ENCODE data around the gene RCE1. TPM values are rescaled to one million over a fixed set of nuclear protein-coding genes. Genes with fewer than 3 reads are reported as not detected.
A peak's percentile ranks its signal among the peaks of the same experiment; 100 is the strongest.

Gene RCE1
- total RNA-seq, 1 donor = 18.1 TPM

DNA sequence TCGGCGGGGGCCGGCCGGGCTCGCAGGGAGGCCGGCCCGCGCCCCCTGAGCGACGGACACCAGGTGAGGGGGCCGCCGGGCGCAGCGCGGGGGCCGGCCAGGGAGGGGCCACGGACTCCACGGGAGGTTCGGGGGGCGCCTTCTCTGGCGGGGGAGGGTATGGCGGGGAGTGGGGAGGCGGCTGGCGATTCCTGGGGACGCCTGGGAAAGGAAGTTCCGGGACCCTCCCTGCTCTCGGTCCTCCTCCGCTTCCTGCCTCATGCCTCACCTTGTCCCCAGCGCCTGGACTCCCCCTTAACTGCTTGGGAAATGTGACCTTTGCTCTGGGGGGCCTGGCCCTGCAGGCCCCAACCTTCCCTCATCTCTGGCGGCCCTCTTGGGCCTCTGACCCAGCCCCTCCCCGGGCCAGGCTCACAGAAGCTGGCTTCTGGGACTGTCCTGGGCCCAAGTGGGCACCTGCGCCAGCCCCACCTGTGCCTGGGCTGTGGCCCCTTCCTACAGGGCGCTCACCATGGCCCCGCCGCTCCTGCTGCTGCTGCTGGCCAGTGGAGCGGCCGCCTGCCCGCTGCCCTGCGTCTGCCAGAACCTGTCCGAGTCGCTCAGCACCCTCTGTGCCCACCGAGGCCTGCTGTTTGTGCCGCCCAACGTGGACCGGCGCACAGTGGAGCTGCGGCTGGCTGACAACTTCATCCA, 14.1 kb downstream of the RCE1 start:
- H3K79me2 ChIP-seq (ENCODE audit: insufficient read depth, low read length) = peaks cover 5% of the 10 kb centered on the region
- TF ChIP-seq, protein P1, sequence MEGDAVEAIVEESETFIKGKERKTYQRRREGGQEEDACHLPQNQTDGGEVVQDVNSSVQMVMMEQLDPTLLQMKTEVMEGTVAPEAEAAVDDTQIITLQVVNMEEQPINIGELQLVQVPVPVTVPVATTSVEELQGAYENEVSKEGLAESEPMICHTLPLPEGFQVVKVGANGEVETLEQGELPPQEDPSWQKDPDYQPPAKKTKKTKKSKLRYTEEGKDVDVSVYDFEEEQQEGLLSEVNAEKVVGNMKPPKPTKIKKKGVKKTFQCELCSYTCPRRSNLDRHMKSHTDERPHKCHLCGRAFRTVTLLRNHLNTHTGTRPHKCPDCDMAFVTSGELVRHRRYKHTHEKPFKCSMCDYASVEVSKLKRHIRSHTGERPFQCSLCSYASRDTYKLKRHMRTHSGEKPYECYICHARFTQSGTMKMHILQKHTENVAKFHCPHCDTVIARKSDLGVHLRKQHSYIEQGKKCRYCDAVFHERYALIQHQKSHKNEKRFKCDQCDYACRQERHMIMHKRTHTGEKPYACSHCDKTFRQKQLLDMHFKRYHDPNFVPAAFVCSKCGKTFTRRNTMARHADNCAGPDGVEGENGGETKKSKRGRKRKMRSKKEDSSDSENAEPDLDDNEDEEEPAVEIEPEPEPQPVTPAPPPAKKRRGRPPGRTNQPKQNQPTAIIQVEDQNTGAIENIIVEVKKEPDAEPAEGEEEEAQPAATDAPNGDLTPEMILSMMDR (IDR thresholded peaks at IDR 0.05; ENCODE audit: extremely low read depth, low read depth, low read length) = no peak
- H3K27me3 ChIP-seq (ENCODE audit: insufficient read depth, low read length) = no peaks in the 10 kb centered on the region
- H3K27ac ChIP-seq (ENCODE audit: low read depth, low read length) = no peak overlapping the region
- H2AFZ ChIP-seq (ENCODE audit: low read length) = no peak overlapping the region
- H3K4me1 ChIP-seq (ENCODE audit: insufficient read depth, low read length) = peaks cover 6% of the 10 kb centered on the region
- peak; percentile 96 for DNase-seq (ENCODE audit: insufficient read length, low spot score, missing footprints)
- no peaks in the 10 kb centered on the region for H3K36me3 ChIP-seq (ENCODE audit: insufficient read depth, low read length)
- no peaks in the 10 kb centered on the region for H4K20me1 ChIP-seq (ENCODE audit: insufficient read depth, low read length)
- H3K4me2 ChIP-seq (ENCODE audit: insufficient read depth, low read length) = peak overlapping the region; percentile 71
- H3K9me3 ChIP-seq (ENCODE audit: low read depth, low read length) = no peaks in the 10 kb centered on the region
- H3K4me3 ChIP-seq (ENCODE audit: insufficient read depth, low read length) = peak overlapping the region; percentile 85

DNA sequence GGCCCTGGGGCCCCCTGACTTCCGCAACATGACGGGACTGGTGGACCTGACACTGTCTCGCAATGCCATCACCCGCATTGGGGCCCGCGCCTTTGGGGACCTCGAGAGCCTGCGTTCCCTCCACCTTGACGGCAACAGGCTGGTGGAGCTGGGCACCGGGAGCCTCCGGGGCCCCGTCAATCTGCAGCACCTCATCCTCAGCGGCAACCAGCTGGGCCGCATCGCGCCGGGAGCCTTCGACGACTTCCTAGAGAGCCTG, 14.6 kb downstream of the RCE1 start:
- peaks cover 5% of the 10 kb centered on the region for H3K79me2 ChIP-seq (ENCODE audit: insufficient read depth, low read length)
- no peaks in the 10 kb centered on the region for H4K20me1 ChIP-seq (ENCODE audit: insufficient read depth, low read length)
- peak overlapping the region; percentile 85 for H3K4me3 ChIP-seq (ENCODE audit: insufficient read depth, low read length)
- H3K27me3 ChIP-seq (ENCODE audit: insufficient read depth, low read length) = no peaks in the 10 kb centered on the region
- H2AFZ ChIP-seq (ENCODE audit: low read length) = no peak overlapping the region
- no peaks in the 10 kb centered on the region for H3K9me3 ChIP-seq (ENCODE audit: low read depth, low read length)
- DNase-seq (ENCODE audit: insufficient read length, low spot score, missing footprints) = peak; percentile 85
- TF ChIP-seq, protein P1 (IDR thresholded peaks at IDR 0.05; ENCODE audit: extremely low read depth, low read depth, low read length) = no peak
- H3K27ac ChIP-seq (ENCODE audit: low read depth, low read length) = no peak overlapping the region
- H3K4me2 ChIP-seq (ENCODE audit: insufficient read depth, low read length) = no peak overlapping the region
- H3K4me1 ChIP-seq (ENCODE audit: insufficient read depth, low read length) = peaks cover 6% of the 10 kb centered on the region
- no peaks in the 10 kb centered on the region for H3K36me3 ChIP-seq (ENCODE audit: insufficient read depth, low read length)

DNA sequence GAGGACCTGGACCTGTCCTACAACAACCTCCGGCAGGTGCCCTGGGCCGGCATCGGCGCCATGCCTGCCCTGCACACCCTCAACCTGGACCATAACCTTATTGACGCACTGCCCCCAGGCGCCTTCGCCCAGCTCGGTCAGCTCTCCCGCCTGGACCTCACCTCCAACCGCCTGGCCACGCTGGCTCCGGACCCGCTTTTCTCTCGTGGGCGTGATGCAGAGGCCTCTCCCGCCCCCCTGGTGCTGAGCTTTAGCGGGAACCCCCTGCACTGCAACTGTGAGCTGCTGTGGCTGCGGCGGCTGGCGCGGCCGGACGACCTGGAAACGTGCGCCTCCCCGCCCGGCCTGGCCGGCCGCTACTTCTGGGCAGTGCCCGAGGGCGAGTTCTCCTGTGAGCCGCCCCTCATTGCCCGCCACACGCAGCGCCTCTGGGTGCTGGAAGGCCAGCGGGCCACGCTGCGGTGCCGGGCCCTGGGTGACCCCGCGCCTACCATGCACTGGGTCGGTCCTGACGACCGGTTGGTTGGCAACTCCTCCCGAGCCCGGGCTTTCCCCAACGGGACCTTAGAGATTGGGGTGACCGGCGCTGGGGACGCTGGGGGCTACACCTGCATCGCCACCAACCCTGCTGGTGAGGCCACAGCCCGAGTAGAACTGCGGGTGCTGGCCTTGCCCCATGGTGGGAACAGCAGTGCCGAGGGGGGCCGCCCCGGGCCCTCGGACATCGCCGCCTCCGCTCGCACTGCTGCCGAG, 15.1 kb downstream of the RCE1 start:
- H3K27me3 ChIP-seq (ENCODE audit: insufficient read depth, low read length) = no peaks in the 10 kb centered on the region
- no peaks in the 10 kb centered on the region for H4K20me1 ChIP-seq (ENCODE audit: insufficient read depth, low read length)
- H3K36me3 ChIP-seq (ENCODE audit: insufficient read depth, low read length) = no peaks in the 10 kb centered on the region
- no peak overlapping the region for H3K4me3 ChIP-seq (ENCODE audit: insufficient read depth, low read length)
- peaks cover 6% of the 10 kb centered on the region for H3K4me1 ChIP-seq (ENCODE audit: insufficient read depth, low read length)
- no peak overlapping the region for H3K4me2 ChIP-seq (ENCODE audit: insufficient read depth, low read length)
- TF ChIP-seq, protein P1 (IDR thresholded peaks at IDR 0.05; ENCODE audit: extremely low read depth, low read depth, low read length) = no peak
- H3K79me2 ChIP-seq (ENCODE audit: insufficient read depth, low read length) = peaks cover 5% of the 10 kb centered on the region
- DNase-seq (ENCODE audit: insufficient read length, low spot score, missing footprints) = peak; percentile 83
- H3K27ac ChIP-seq (ENCODE audit: low read depth, low read length) = no peak overlapping the region
- no peaks in the 10 kb centered on the region for H3K9me3 ChIP-seq (ENCODE audit: low read depth, low read length)
- no peak overlapping the region for H2AFZ ChIP-seq (ENCODE audit: low read length)

DNA sequence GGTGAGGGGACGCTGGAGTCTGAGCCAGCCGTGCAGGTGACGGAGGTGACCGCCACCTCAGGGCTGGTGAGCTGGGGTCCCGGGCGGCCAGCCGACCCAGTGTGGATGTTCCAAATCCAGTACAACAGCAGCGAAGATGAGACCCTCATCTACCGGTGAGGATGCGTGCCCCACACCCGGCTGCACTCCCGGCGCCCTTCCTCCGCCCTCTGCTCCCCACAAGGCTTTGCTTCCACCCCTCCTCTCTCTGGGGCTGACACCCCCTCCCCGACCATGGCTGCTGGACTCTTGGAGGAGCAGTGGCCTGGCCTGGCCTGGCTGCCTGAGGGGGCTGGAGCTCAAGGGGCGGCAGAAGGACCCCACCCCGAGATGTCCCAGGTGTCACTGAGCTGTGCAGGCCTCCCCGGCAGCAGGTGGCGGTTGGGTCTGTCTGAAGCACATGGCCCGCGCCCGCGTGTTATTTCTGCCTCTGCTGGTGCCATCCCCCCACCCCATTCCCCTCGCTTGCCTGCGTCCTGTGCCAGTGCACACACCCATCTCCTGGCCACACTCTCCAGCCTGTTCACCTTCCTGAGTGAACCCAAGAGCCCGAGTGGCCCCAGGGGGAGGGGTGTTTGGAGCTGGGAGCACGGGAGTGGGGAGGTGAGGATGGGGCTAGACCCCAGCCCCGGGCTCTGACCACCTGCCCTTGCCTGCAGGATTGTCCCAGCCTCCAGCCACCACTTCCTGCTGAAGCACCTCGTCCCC, 15.9 kb downstream of the RCE1 start:
- no peak overlapping the region for H2AFZ ChIP-seq (ENCODE audit: low read length)
- TF ChIP-seq, protein P1 (IDR thresholded peaks at IDR 0.05; ENCODE audit: extremely low read depth, low read depth, low read length) = no peak
- H3K4me3 ChIP-seq (ENCODE audit: insufficient read depth, low read length) = no peak overlapping the region

More for the DNA sequence above, 15.9 kb downstream of the RCE1 start:
- no peaks in the 10 kb centered on the region for H4K20me1 ChIP-seq (ENCODE audit: insufficient read depth, low read length)
- DNase-seq (ENCODE audit: insufficient read length, low spot score, missing footprints) = peak; percentile 88
- H3K9me3 ChIP-seq (ENCODE audit: low read depth, low read length) = no peaks in the 10 kb centered on the region
- H3K27me3 ChIP-seq (ENCODE audit: insufficient read depth, low read length) = no peaks in the 10 kb centered on the region
- no peak overlapping the region for H3K4me2 ChIP-seq (ENCODE audit: insufficient read depth, low read length)
- H3K4me1 ChIP-seq (ENCODE audit: insufficient read depth, low read length) = peaks cover 6% of the 10 kb centered on the region
- H3K36me3 ChIP-seq (ENCODE audit: insufficient read depth, low read length) = no peaks in the 10 kb centered on the region
- H3K27ac ChIP-seq (ENCODE audit: low read depth, low read length) = no peak overlapping the region
- peaks cover 5% of the 10 kb centered on the region for H3K79me2 ChIP-seq (ENCODE audit: insufficient read depth, low read length)
